Progenitor cell of endocrine pancreas (in vitro differentiated cells): Measurements from ENCODE around the gene MCM9. TPM values are rescaled to one million over a fixed set of nuclear protein-coding genes. Genes with fewer than 3 reads are reported as not detected.

Experiments used
- DNase-seq: peaks from one replicate; pipeline ENCODE4 v3.0.0; 2021; ENCODE audit warnings: low spot score; ENCODE audit not compliant: unreplicated experiment
- H3K27ac Mint-ChIP-seq: 2 replicates; pipeline ENCODE4 v1.8.0; 2021; ENCODE audit warnings: mild to moderate bottlenecking, moderate library complexity, mixed read lengths
- H3K27me3 Mint-ChIP-seq: 2 replicates; pipeline ENCODE4 v1.8.0; 2021; ENCODE audit warnings: mixed read lengths
- H3K36me3 Mint-ChIP-seq: 2 replicates; pipeline ENCODE4 v1.8.0; 2022; ENCODE audit warnings: mixed read lengths; ENCODE audit not compliant: insufficient read depth
- H3K4me1 Mint-ChIP-seq: 2 replicates; pipeline ENCODE4 v1.8.0; 2021; ENCODE audit warnings: low read depth, mixed read lengths
- H3K4me3 Mint-ChIP-seq: 2 replicates; pipeline ENCODE4 v1.8.0; 2021; ENCODE audit warnings: low read depth, mild to moderate bottlenecking, moderate library complexity, mixed read lengths
- H3K9me3 Mint-ChIP-seq: 2 replicates; pipeline ENCODE4 v1.8.0; 2021; ENCODE audit warnings: low read depth, mixed read lengths
- CTCF ChIP-seq: fragments of 200-600 bp; sonication (generic); IDR thresholded peaks from one replicate; pipeline ENCODE4 v1.5.0; 2021; ENCODE audit warnings: antibody characterized with exemption, mild to moderate bottlenecking; ENCODE audit not compliant: unreplicated experiment
- total RNA-seq: library from RNA; stranded (reverse); gene quantifications from 2 replicates; pipeline ENCODE4 v1.2.1, GENCODE V29; 2021

MCM9 gene
- total RNA-seq, 1 donor from 2014 or later = 24.7 TPM

DNA sequence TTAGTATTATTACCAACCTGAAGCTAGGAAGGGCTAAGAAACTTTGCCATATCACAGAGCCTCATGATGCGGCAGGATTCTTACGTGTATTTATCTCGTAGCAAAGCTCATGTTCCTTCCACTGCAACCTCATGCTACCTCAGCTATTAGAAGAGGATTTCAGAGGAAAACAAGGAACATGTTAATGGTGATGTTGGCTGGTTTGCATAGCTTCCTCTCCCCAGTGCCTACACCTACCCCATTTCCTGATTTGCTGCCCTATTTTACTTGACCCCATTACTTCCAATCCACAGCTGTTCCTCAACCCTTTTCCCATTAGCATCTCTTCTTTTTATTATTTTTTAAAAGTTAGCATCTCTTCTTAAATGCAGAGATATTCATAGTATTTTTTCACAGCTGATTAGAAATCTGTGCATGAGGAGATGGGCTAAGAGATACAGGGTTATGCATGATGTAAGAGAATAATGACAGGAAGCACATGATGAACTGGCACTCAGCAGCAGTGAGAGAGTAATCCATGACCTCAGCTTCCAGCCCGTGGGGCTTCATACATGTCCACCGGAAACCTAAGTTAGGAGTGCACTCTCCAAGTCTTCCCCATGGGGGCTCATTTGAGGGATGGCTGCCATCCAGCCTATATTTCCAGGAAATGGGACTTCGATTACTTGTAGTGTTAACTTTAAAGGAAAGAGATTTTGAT lies 147.1 kb downstream of the MCM9 start:
- no peaks in the 10 kb centered on the region for H3K36me3 Mint-ChIP-seq
- H3K4me1 Mint-ChIP-seq = peaks cover 1% of the 10 kb centered on the region
- H3K27me3 Mint-ChIP-seq = no peaks in the 10 kb centered on the region
- H3K4me3 Mint-ChIP-seq = no peak overlapping the region
- DNase-seq = no peak
- TF ChIP-seq CTCF = no peak
- H3K9me3 Mint-ChIP-seq = peaks cover 5% of the 10 kb centered on the region
- H3K27ac Mint-ChIP-seq = no peak overlapping the region

GRCh38 chr6:118786596-118787453 lies 148.1 kb downstream of the MCM9 start:
- no peaks in the 10 kb centered on the region for H3K9me3 Mint-ChIP-seq
- H3K27me3 Mint-ChIP-seq = no peaks in the 10 kb centered on the region
- TF ChIP-seq CTCF = no peak
- H3K27ac Mint-ChIP-seq = no peak overlapping the region
- H3K4me3 Mint-ChIP-seq = no peak overlapping the region
- H3K4me1 Mint-ChIP-seq = peaks cover 1% of the 10 kb centered on the region
- DNase-seq = no peak
- H3K36me3 Mint-ChIP-seq = no peaks in the 10 kb centered on the region

DNA sequence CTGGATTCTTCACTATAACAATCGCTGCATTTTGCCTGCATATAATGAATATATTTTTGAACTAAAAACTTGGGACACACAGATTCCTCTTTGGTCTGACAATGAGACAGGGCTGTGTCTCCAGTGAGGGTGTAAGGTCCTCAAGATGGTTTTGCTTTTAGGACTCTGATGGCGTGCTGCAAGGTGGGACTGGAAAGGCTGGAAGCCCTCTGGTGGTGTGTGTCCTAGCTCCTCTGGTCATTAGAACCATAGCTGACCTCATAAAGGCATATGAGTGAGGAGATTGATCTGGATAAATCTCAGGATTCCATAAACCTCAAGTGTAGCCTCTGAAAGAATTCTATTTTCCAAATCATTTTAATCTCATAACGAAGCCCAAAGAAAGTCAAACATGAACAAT lies 149.4 kb downstream of the MCM9 start:
- Mint-ChIP-seq H3K36me3 (no peaks in the 10 kb centered on the region), H3K4me1 (peaks cover 1% of the 10 kb centered on the region), H3K9me3 (no peaks in the 10 kb centered on the region), H3K27me3 (no peaks in the 10 kb centered on the region), H3K27ac (peak overlapping the region; percentile 33), H3K4me3 (no peak overlapping the region)
- TF ChIP-seq CTCF = no peak
- DNase-seq = no peak

- H3K9me3 Mint-ChIP-seq = no peaks in the 10 kb centered on the region
- H3K27ac Mint-ChIP-seq = no peak overlapping the region
- no peak for TF ChIP-seq CTCF
- no peaks in the 10 kb centered on the region for H3K36me3 Mint-ChIP-seq
- H3K27me3 Mint-ChIP-seq = no peaks in the 10 kb centered on the region
- no peak for DNase-seq
- H3K4me1 Mint-ChIP-seq = peaks cover 1% of the 10 kb centered on the region
- H3K4me3 Mint-ChIP-seq = no peak overlapping the region
These were observed 150.3 kb downstream of the MCM9 start for GRCh38 chr6:118784641-118785164.

DNA sequence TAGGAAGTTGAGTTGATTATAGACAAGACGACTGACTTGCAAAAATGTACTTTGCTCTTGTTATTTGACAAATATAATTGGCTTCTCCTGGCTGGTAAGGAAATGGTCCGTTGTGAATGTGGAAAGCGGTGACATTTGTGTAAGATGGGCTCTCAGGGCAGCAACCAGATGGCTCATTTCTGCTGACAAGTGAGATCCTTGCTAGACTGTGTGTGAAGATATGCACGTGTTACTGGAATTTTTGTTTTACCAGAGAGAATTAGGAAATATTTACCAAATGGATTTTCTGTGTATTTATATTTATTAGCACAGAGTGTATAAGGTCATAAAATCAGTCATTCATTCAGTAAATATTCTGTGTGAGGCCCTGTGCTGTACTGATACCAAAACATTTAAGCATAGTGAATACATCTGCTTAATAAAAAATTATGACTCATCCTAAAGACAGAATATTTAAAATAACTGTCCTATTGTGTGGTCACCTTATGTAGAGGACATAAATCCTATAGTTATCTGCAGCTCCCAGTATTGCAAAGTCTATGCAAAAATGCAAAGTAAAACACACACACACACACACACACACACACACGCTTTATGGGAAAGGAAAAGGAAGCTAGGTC lies 150.9 kb downstream of the MCM9 start:
- peaks cover 1% of the 10 kb centered on the region for H3K4me1 Mint-ChIP-seq
- no peak for TF ChIP-seq CTCF
- no peaks in the 10 kb centered on the region for H3K36me3 Mint-ChIP-seq
- H3K4me3 Mint-ChIP-seq = no peak overlapping the region
- H3K27me3 Mint-ChIP-seq = no peaks in the 10 kb centered on the region
- H3K9me3 Mint-ChIP-seq = no peaks in the 10 kb centered on the region
- DNase-seq = no peak
- no peak overlapping the region for H3K27ac Mint-ChIP-seq
